Transverse colon (tissue), 4 donors: ENCODE data around the gene PKIG.

Experiments
- CTCF ChIP-seq, 5 experiments: fragments of 200-600 bp in 3 of 5; fragments of 450-650 bp in 2 of 5; sonication (generic) in 3 of 5; IDR thresholded peaks; 1 replicate in 2 of 5; 2 replicates in 3 of 5; pipeline ENCODE4 v1.5.1; 2016 to 2017; ENCODE audit warnings: antibody characterized with exemption in 5 of 5, inconsistent platforms in 3 of 5, mild to moderate bottlenecking in 2 of 5, moderate library complexity in 1 of 5
- EP300 ChIP-seq: sonication (generic); formaldehyde crosslinking; IDR thresholded peaks from one replicate; pipeline ENCODE4 v1.6.1; 2017; ENCODE audit warnings: antibody characterized with exemption, low read depth
- POLR2A ChIP-seq: fragments of 450-650 bp; IDR thresholded peaks from one replicate; pipeline ENCODE4 v1.6.1; 2016; ENCODE audit warnings: antibody characterized with exemption, mild to moderate bottlenecking, moderate library complexity
- POLR2AphosphoS5 ChIP-seq, 3 donors: sonication (generic); formaldehyde crosslinking; IDR thresholded peaks; one replicate each; pipeline ENCODE4 v1.6.1; 2016; ENCODE audit warnings: antibody characterized with exemption in 3 of 3

GRCh38 chr20:44560229-44560628 lies 22.1 kb upstream of the PKIG start:
- TF ChIP-seq CTCF (IDR thresholded peaks at IDR 0.05) (no peak), POLR2AphosphoS5 (IDR thresholded peaks at IDR 0.05) (no peak), EP300 (no peak), POLR2A (no peak)
